Measurements from ENCODE around the gene VAV2.
"Not testable (repeated sequence)": the region's sequence is repeated elsewhere in the genome, so short reads cannot be mapped to it uniquely, and the experiment has no call there.

Gene VAV2

DNA sequence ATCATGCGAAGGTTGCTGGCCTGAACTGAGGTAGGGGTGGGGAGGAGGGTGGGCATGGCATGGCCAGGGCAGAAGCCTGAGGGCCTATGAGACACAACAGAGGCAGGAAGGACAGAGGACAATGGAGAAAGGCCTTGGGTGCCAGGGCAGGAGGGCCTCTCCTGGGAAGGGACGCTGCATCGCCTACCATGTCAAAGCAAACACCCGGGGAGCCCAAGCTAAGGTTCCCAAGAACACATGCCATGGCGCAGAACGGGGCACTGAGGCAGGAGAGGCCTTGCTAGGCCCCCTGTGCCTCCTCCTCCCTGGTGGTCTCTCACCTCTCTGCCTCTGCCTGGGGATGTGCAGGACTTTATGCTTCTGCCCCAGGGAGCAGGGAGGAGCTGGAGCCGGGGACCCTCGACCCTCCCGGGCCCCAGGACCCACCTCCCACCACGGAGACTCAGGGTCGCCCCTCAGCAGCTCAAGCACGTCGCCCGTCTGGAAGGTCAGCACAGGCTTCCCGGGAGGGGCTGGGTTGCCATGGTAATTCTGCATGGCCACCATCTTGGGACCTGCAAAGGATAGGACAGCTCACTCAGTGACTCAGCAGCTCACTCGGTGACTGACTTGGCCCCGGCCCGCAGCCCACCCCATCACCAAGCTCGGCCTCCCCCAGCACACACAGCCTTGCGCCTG is 213.6 kb downstream of the VAV2 start:
- no peak for DNase-seq

DNA sequence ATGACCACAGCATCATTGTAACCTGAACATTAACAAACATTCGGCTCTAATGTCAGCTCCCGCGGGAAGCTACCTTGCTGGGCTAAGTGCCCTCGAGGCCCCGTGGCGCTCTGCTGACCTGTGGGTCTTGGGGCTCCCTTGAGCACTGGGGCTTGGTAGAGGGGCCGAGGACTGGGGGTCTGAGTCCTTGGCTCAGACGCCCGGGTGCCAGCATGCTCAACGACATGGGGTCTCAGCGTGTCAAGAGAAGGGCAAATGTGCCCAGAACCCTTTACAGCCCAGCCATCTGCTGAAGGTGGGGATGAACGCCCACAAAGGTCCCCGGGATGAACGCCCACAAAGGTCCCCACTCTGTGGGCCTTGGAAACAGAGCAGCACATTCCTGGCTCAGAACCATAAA is 214.3 kb downstream of the VAV2 start:
- DNase-seq, result no peak

GRCh38 chr9:133777068-133777791 is 214.9 kb downstream of the VAV2 start:
- DNase-seq, result no peak

GRCh38 chr9:133775951-133776905 is 215.9 kb downstream of the VAV2 start:
- DNase-seq, result no peak

DNA sequence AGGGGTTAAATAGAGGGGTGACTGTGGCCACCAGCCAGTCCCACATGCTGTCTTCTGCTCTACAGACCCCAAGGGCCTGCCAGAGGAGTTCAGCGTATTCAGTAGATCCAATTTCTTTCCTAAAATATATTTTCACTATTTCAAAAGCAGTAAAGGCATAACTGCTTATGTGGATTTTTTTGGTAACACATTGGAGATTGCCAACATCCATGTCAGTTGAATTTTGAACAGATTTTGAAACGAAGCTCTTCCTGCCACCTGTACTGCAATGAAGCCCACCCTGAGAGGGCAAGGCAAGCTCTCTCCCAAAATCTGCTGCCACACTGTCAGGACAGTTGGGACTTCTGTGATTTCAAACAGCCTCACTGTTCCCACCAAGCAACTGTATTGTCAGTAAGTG is 216.8 kb downstream of the VAV2 start:
- no peak for DNase-seq

DNA sequence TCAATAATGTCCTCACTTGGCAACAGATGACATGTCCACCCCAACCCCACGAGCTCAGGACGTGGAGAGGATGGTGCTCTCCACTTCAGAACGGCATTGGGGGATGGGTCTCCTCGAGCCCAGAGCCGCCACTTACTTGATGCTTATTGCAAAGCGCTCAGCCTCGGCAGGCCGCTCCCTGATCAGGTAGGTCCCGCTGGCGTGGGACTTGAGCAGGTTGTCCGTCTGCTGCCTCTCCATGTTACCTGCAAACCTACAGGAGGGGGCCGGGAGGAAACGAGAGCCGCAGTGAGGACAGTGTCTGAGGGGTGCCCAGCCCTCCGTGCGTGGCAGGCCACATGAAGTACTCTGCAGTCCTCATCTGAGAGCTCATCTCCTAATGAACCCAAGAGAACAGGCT is 217.3 kb downstream of the VAV2 start:
- DNase-seq, result no peak

GRCh38 chr9:133773889-133774655 is 218.1 kb downstream of the VAV2 start:
- DNase-seq, result no peak

DNA sequence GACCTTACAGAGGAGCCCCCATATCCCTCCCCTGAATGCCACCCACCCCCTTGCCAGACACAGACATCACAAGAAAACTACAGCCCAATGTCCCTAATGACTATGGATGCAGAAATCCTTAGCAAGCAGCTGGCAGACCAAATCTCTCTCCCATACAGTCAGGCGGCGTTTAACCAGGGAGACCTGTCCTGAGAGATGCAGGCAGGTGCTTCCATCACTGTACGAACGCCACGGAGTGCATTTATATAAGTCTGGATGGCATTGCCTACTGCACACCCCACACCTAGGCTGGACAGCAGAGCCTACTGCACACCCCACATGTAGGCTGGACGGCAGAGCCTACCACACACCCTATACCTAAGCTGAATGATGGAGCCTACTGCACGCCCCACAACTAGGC is 219.5 kb downstream of the VAV2 start:
- no peak for DNase-seq

DNA sequence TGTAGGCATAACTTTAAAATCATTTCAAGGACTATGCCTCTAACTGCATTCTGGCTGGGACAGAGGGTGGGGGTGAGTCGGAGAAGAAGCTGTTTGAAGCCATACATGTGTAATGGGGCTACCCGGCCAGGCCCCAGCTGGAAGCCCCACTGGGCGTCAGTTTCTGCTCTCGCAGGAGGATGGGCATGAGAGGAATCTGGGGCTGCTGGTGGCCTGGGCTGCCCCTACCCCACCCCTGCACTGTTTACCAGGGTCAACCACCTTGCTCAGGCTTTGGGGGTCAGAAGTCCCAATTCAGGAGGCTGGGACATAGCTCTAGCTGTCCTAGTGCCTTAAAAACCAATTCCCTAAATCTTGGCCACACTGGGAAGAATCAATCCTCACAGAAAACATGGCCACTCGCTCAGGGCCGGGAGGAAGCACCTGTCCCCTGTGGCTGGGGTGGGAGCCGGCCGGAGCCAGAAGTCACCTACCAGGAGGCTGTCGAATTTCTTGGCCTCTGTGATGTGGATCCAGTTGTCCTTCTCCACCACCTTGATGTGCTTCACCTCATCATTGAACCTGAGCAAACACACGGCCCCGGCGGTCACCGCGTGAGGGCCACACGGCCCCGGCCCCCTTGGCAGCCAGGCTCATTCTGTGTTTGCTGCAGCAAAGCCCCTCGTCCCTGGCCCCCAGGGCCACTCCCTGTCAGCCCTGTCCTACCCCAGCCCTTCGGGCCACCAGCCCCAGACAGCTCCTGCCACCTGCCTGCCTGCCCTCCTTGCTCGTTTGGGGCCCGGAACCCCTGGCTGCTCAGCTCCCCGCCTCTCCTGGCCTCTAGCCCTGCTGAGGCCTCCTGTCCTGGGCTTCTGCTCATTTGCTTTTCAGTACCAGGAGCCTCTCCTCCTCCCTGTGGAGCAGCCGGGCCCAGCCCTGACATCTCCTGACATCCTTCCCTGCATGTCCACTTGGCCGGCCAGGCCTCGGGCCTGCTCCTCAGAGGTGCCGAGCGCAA is 220.3 kb downstream of the VAV2 start:
- no peak for DNase-seq

DNA sequence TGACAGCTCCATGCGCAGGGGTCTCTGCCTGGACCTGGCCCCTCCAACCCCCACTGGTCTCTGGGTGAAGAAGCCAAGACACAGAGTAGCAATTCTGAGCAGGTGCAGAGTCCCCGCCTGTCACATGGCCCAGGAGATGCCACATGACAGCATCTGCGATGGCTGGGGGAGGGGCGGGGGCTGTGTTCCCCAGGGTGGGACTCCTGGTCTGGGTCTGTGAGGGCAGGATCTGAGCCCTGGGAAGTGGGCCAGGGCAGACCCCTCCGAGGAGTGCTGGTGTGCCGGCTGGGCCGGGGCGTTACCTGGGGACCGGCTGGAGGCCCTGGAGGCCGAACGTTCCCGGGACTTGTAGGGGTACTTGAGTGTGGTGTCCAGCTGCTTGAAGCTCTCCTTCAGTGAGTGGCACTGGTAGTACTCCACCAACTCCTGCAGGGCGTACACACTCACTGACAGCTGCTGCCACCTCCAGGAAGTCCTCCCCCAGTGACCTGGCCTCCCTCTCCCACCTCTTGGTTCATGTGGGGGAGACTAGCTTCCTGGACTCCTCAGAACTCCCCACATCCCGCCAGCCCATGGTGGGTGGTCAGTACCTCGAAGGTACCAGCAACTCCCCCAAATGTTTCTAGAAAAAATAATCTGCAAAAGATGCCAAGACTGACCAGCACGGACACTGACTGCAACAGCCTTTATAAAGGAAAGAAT is 221.9 kb downstream of the VAV2 start:
- no peak for DNase-seq

- DNase-seq, result no peak
These were observed 222.5 kb downstream of the VAV2 start for GRCh38 chr9:133769511-133770075.

DNA sequence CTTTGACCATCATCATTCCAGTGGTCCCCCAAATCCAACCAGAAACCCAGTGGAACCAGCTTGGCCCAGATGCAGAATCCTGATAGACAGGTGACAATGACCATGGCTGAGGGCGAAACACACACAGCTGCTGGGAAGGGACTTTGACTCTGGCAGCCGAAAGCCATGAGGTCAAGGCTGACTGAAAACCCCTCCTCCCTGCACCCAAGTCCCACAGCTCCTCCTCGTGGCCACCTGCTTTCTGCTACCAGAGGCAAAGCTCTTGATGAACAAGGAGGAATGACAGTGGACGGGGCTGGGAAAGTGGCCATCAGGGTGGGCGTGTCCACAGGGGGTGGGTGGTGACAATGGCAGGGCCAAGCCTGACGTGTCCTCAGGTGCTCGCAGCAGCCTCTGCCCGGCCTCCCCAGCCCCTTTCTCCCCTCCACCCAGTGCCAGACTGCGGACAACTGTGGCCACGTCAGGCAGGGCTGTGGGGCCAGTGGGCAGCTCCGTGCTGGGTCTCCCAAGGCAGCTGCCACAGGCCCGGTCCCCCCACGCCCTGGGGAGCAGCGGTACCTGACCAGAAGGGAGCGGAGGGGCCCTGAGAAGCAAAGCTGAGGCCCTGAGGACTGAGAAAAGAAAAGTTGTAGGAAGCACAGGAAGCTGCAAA is 223.1 kb downstream of the VAV2 start:
- DNase-seq, result no peak

DNA sequence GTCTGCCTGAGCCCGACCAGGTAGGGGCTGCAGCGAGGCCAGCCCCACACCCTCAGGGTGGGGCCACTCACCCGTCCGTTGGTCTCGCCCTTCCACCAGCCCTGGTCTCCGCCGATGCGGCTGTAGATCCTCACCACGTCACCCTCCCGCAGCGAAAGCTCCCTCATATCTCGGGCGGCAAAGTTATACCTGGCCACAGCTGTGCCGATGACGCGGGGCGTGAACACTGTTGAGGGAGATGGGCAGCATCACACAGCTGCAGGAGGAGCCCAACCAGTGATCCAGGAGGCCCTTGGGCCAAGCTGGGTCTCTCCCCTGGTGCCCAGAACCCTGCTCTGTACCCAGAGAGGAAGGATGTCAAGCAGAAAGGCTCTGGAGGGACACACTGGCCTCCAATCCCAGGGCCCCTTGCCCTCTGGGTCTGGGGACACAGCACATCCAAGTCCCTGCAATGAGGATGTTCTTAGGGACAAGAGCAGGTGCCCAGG is 223.7 kb downstream of the VAV2 start:
- DNase-seq, result no peak

DNA sequence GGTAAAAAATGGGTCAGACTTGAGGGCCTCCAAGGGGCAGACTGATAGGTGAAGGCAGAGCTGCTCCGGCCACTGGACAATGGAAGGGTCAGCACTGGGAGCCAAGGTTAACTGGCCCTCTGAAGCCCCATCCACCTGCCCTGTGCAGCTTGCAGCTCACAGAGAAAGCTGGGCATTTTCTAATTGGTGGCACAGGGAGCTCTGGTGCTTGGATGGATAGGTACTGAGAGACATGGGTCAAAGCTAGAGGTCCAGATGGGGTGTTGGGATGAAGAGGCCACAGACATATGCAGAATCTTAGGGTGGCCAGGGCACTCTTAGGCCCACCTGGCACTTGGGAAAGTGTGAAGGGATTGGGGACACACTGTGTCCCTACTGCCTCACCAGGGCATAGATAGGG is 224.5 kb downstream of the VAV2 start:
- no peak for DNase-seq

DNA sequence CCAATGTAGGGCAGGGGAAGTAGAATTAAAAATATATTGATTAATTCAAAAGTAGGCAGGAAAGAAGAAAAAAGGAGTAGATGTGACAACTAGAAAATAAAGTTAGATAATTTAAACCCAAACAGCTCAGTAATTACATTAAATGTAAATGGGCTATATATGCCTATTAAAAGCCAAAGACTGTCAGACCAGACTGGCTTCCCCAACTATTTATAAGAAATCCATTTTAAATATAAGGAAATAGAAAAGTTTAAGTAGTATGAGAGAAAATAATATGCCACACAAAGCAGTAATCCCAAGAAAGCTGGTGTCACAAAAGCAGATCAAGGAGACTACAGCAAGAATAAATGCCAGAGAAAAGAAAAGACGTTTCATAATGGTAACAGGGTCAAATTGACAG is 225.1 kb downstream of the VAV2 start:
- DNase-seq, result no peak

DNA sequence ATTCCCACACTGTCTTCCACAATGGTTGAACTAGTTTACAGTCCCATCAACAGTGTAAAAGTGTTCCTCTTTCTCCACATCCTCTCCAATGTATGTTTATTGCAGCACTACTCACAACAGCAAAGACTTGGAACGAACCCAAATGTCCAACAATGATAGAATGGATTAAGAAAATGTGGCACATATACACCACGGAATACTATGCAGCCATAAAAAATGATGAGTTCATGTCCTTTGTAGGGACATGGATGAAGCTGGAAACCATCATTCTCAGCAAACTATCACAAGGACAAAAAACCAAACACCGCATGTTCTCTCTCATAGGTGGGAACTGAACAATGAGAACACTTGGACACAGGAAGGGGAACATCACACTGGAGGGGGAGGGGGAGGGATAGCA is 225.9 kb downstream of the VAV2 start:
- DNase-seq, result not testable (repeated sequence)

GRCh38 chr9:133763272-133764183 is 228.6 kb downstream of the VAV2 start:
- no peak for DNase-seq

DNA sequence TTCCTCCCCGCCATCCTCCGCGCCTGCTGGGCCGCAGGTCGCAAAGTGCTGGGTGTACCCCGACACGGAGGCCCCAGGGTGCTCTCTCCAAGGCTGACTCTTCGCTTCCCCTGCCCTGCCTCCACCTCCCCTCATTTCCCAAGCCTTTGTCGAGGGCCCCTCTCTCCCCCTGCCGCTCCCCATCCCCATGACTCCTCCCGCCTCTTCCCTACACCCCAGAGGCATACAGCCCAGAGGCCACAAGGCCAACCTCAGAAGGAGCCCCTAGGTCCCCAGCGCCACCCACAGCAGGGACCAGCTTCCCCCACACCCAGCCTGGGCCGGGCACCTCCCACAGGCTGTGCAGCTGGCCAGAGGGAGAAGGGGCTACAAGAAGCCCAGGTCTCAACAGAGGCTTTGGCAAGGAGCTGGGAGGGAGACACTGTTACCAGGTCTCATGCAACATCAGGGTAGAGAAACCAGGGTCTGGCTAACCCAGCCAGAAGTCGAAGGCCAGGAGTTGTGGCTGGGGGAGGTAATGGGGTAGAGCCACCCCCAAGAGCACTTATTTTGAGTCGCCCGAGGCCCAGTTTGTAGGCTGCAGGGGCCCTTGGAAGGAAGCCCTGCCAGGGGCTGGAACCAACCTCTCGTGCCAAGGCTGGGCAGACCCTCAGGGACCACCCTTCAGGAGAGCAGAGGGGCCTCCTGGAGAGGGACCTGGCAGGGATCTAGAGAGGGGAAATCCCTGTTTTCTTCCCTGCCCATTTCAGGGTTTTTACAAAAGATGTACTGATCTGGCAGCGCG is 229.4 kb downstream of the VAV2 start:
- no peak for DNase-seq

Measured in AML-193 (cell line).